SIG-M5 treated with dmso at 0.1 percent for 504 hours (cell line): ENCODE results near the gene RUNX3.

Experiments
- DNase-seq: peaks from one replicate; lab custom pipeline; 2025; ENCODE audit not compliant: unreplicated experiment; lab: John Stamatoyannopoulos, UW

RUNX3 gene

GRCh38 chr1:24948079-24948827 lies 18.2 kb upstream of the RUNX3 start:
- no peak for DNase-seq

- DNase-seq = no peak
These were observed 17.0 kb upstream of the RUNX3 start for GRCh38 chr1:24946861-24947658.

GRCh38 chr1:24945354-24946326 lies 15.6 kb upstream of the RUNX3 start:
- no peak for DNase-seq

GRCh38 chr1:24944318-24944717 lies 14.2 kb upstream of the RUNX3 start:
- DNase-seq = no peak

- no peak for DNase-seq
These were observed 12.7 kb upstream of the RUNX3 start for GRCh38 chr1:24942789-24943188.

- DNase-seq = no peak
These were observed 11.5 kb upstream of the RUNX3 start for GRCh38 chr1:24941564-24941963.

GRCh38 chr1:24940231-24940630 lies 10.2 kb upstream of the RUNX3 start:
- DNase-seq = no peak

GRCh38 chr1:24939675-24940193 lies 9.7 kb upstream of the RUNX3 start:
- DNase-seq = no peak

GRCh38 chr1:24939040-24939674 lies 9.1 kb upstream of the RUNX3 start:
- no peak for DNase-seq

- DNase-seq = no peak
These were observed 8.2 kb upstream of the RUNX3 start for GRCh38 chr1:24938276-24938675.

GRCh38 chr1:24936684-24937083 lies 6.6 kb upstream of the RUNX3 start:
- DNase-seq = no peak

- DNase-seq = no peak
These were observed 5.8 kb upstream of the RUNX3 start for GRCh38 chr1:24935615-24936484.

- no peak for DNase-seq
These were observed 5.1 kb upstream of the RUNX3 start for GRCh38 chr1:24935196-24935526.

GRCh38 chr1:24934310-24935195 lies 4.5 kb upstream of the RUNX3 start:
- DNase-seq = no peak

- no peak for DNase-seq
These were observed 3.4 kb upstream of the RUNX3 start for GRCh38 chr1:24933468-24933867.

GRCh38 chr1:24932725-24933294 lies 2.7 kb upstream of the RUNX3 start:
- DNase-seq = no peak

- DNase-seq = no peak
These were observed 2.2 kb upstream of the RUNX3 start for GRCh38 chr1:24932284-24932683.

GRCh38 chr1:24931468-24932231 lies 1.6 kb upstream of the RUNX3 start:
- no peak for DNase-seq
